ENCODE data around the gene PTBP1.
"Not testable (repeated sequence)": the region's sequence is repeated elsewhere in the genome, so short reads cannot be mapped to it uniquely, and the experiment has no call there.

The PTBP1 gene

DNA sequence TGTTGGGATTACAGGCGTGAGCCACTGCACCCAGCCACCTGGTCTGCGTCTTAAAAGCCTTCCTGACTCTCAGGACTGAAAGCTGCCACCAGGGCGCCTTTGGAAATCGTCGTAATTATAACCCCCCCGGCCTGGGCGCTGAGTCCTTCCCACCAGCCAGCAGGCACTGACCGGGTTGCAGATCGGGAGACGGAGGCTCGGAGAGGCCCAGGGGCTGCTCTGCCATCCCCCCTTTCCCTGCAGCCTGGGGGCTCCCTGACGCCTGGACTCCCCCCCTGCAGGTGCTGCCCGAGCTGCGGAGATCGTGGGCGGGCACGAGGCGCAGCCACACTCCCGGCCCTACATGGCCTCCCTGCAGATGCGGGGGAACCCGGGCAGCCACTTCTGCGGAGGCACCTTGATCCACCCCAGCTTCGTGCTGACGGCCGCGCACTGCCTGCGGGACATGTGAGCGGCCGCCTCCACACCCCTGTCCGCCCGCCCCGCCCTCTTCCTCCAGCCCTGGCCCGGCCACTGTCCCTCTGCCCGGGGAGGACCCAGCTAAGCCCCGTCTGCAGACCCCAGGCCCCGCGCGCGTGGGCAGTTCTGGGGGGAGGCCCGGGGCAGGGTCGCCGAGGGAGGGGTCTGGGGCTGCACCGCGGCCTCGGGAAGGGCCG lies 46.1 kb downstream of the PTBP1 start:
- Histone ChIP-seq H3K36me3 (ENCODE audit: insufficient read depth, insufficient read length, low read length) (no peaks in the 10 kb centered on the region), H3K4me3 (ENCODE audit: insufficient read length, low read depth) (peak overlapping the region; percentile 37), H3K4me1 (ENCODE audit: insufficient read depth, insufficient read length) (peaks cover 18% of the 10 kb centered on the region), H3K9ac (ENCODE audit: insufficient read length, low read depth) (peak overlapping the region; percentile 76), H3K9me3 (ENCODE audit: insufficient read depth, low read length) (no peaks in the 10 kb centered on the region), H3K27me3 (ENCODE audit: insufficient read depth, insufficient read length) (peaks cover 16% of the 10 kb centered on the region)
- no peak for DNase-seq (ENCODE audit: low read depth, low spot score)
- TF ChIP-seq SUZ12 (IDR thresholded peaks at IDR 0.05; ENCODE audit: extremely low read depth, insufficient read depth, insufficient read length) = no peak
- no peak for TF ChIP-seq ZNF274 (IDR thresholded peaks at IDR 0.05; ENCODE audit: low read depth, low read length)
- TF ChIP-seq YY1 (IDR thresholded peaks at IDR 0.05; ENCODE audit: insufficient read depth, insufficient read length) = no peak

DNA sequence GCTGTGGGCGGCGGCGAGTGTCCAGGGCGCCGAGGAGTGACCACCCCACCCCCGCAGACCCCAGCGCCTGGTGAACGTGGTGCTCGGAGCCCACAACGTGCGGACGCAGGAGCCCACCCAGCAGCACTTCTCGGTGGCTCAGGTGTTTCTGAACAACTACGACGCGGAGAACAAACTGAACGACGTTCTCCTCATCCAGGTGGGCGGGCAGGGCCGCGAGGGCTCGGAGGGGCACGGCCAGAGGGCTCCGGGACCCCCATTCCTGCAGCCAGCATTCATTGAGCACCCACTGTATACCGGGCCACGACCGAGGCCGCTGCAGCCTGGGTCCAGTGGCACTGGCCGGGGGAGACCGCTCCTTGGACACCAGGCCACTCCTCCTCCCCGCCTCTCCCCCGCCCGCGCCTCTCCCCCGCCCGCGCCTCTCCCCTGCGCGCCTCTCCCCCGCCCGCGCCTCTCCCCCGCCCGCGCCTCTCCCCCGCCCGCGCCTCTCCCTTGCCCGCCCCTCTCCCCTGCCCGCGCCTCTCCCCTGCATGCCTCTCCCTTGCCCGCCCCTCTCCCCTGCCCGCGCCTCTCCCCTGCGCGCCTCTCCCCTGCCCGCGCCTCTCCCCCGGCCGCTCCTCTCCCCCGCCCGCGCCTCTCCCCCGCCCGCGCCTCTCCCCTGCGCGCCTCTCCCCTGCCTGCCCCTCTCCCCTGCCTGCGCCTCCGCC lies 46.7 kb downstream of the PTBP1 start:
- H3K9me3 ChIP-seq (ENCODE audit: insufficient read depth, low read length) = no peaks in the 10 kb centered on the region
- no peak for DNase-seq (ENCODE audit: low read depth, low spot score)
- H3K4me3 ChIP-seq (ENCODE audit: insufficient read length, low read depth) = peak overlapping the region; percentile 37
- no peaks in the 10 kb centered on the region for H3K36me3 ChIP-seq (ENCODE audit: insufficient read depth, insufficient read length, low read length)
- H3K27me3 ChIP-seq (ENCODE audit: insufficient read depth, insufficient read length) = peaks cover 16% of the 10 kb centered on the region
- H3K9ac ChIP-seq (ENCODE audit: insufficient read length, low read depth) = peak overlapping the region; percentile 42
- H3K4me1 ChIP-seq (ENCODE audit: insufficient read depth, insufficient read length) = peaks cover 15% of the 10 kb centered on the region
- TF ChIP-seq SUZ12 (IDR thresholded peaks at IDR 0.05; ENCODE audit: extremely low read depth, insufficient read depth, insufficient read length) (no peak), ZNF274 (IDR thresholded peaks at IDR 0.05; ENCODE audit: low read depth, low read length) (no peak), YY1 (IDR thresholded peaks at IDR 0.05; ENCODE audit: insufficient read depth, insufficient read length) (no peak)

DNA sequence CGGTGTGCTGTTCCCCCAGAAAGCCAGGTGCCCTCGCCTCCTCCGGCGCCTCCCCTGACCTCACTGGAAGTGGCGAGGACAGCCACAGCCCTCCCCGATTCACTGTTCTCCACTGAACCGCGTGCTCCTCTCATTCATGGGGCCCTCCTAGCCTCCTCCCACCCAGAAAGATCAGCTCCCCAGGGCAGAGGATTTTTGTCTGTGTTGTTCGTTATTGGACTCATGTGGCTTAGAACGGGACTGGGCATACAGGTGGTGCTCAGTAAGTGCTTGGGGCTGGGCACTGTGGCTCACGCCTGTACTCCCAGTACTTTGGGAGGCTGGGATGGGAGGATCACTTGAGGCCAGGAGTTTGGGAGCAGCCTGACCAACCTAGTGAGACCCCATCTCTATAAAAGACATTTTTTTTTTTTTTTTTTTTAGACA lies 47.3 kb downstream of the PTBP1 start:
- peaks cover 16% of the 10 kb centered on the region for H3K27me3 ChIP-seq (ENCODE audit: insufficient read depth, insufficient read length)
- H3K9ac ChIP-seq (ENCODE audit: insufficient read length, low read depth) = no peak overlapping the region
- no peak overlapping the region for H3K4me3 ChIP-seq (ENCODE audit: insufficient read length, low read depth)

DNA sequence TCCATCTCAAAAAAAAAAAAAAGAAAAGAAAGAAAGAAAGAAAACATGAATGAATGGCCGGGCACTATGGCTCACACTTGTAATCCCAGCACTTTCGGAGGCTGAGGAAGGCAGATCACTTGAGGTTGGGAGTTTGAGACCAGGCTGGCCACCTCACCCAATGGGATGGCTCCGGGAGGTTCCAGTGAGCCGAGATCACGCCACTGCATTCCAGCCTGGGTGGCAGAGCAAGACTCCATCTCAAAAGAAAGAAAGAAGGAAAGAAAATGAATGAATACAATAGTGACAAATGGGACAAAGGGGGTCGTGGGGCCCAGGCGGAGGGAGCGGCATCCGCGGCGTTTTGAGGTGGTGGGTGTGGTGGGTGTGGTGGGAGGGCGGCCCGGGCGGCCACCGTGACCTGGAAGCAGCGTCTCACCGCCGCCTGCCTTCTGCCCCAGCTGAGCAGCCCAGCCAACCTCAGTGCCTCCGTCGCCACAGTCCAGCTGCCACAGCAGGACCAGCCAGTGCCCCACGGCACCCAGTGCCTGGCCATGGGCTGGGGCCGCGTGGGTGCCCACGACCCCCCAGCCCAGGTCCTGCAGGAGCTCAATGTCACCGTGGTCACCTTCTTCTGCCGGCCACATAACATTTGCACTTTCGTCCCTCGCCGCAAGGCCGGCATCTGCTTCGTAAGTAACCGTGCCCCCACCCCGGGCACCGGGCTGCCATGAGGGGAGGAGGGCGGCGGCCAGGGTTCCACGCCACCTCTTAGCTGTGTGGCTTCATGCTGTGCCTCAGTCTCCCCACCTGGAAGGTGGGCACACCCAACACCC lies 48.7 kb downstream of the PTBP1 start:
- no peak for DNase-seq (ENCODE audit: low read depth, low spot score)
- TF ChIP-seq ZNF274 (IDR thresholded peaks at IDR 0.05; ENCODE audit: low read depth, low read length) (no peak), SUZ12 (IDR thresholded peaks at IDR 0.05; ENCODE audit: extremely low read depth, insufficient read depth, insufficient read length) (no peak), YY1 (IDR thresholded peaks at IDR 0.05; ENCODE audit: insufficient read depth, insufficient read length) (no peak)
- Histone ChIP-seq H3K9ac (ENCODE audit: insufficient read length, low read depth) (peak overlapping the region; percentile 17), H3K27me3 (ENCODE audit: insufficient read depth, insufficient read length) (peaks cover 16% of the 10 kb centered on the region), H3K4me1 (ENCODE audit: insufficient read depth, insufficient read length) (peaks cover 15% of the 10 kb centered on the region), H3K36me3 (ENCODE audit: insufficient read depth, insufficient read length, low read length) (no peaks in the 10 kb centered on the region), H3K9me3 (ENCODE audit: insufficient read depth, low read length) (no peaks in the 10 kb centered on the region), H3K4me3 (ENCODE audit: insufficient read length, low read depth) (no peak overlapping the region)

More for the DNA sequence above, 47.3 kb downstream of the PTBP1 start:
- DNase-seq (ENCODE audit: low read depth, low spot score) = no peak
- Histone ChIP-seq H3K4me1 (ENCODE audit: insufficient read depth, insufficient read length) (peaks cover 13% of the 10 kb centered on the region), H3K9me3 (ENCODE audit: insufficient read depth, low read length) (no peaks in the 10 kb centered on the region), H3K36me3 (ENCODE audit: insufficient read depth, insufficient read length, low read length) (no peaks in the 10 kb centered on the region)
- no peak for TF ChIP-seq ZNF274 (IDR thresholded peaks at IDR 0.05; ENCODE audit: low read depth, low read length)
- TF ChIP-seq SUZ12 (IDR thresholded peaks at IDR 0.05; ENCODE audit: extremely low read depth, insufficient read depth, insufficient read length) = no peak
- TF ChIP-seq YY1 (IDR thresholded peaks at IDR 0.05; ENCODE audit: insufficient read depth, insufficient read length) = no peak

DNA sequence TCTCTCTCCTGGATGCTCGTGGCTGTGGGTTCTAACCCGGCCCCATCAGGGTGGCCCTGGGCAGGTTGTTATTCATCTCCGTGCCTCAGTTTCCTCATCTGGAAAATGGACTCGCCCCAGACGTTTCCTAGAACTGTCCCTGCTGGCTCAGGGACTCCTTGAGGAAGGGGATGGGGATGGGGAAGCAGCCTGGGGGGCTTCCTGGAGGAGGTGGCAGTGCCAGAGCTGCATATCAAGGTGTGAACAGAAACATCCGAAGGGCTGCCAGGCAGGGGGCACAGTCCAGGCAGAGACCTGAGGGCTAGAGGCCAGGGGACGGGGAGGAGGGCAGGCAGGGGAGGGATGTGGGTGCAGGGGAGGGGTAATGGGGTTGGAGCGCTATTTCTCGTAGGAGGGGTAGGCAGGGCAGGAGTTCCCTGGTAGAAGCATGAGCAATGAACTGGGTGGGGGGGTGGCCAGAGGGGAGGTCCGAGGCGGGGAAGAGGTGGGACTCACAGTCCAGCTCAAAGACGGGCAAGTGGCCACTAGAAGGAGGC lies 51.2 kb downstream of the PTBP1 start:
- Histone ChIP-seq H3K4me3 (ENCODE audit: insufficient read length, low read depth) (no peak overlapping the region), H3K4me1 (ENCODE audit: insufficient read depth, insufficient read length) (peaks cover 14% of the 10 kb centered on the region), H3K36me3 (ENCODE audit: insufficient read depth, insufficient read length, low read length) (no peaks in the 10 kb centered on the region), H3K27me3 (ENCODE audit: insufficient read depth, insufficient read length) (peaks cover 5% of the 10 kb centered on the region), H3K9ac (ENCODE audit: insufficient read length, low read depth) (peak overlapping the region; percentile 21), H3K9me3 (ENCODE audit: insufficient read depth, low read length) (no peaks in the 10 kb centered on the region)
- no peak for DNase-seq (ENCODE audit: low read depth, low spot score)
- TF ChIP-seq SUZ12 (IDR thresholded peaks at IDR 0.05; ENCODE audit: extremely low read depth, insufficient read depth, insufficient read length) = no peak
- TF ChIP-seq YY1 (IDR thresholded peaks at IDR 0.05; ENCODE audit: insufficient read depth, insufficient read length) = no peak
- no peak for TF ChIP-seq ZNF274 (IDR thresholded peaks at IDR 0.05; ENCODE audit: low read depth, low read length)

DNA sequence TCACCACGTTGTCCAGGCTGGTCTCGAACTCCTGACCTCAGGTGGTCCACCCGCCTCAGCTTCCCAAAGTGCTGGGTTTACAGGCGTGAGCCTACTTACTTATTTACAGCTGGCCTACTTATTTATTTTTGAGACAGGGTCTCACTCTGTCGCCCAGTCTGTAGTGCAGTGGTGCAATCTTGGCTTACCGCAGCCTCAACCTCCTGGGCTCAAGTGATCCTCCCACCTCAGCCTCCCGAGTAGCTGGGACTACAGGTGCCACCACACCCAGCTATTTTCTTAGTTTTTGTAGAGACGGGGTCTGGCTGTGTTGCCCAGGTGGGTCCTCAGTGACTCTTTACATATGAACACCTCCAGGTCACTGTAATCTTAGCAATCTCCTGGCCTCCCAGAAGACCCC lies 51.9 kb downstream of the PTBP1 start:
- not testable (repeated sequence) for H3K4me3 ChIP-seq (ENCODE audit: insufficient read length, low read depth); H3K27me3 ChIP-seq (ENCODE audit: insufficient read depth, insufficient read length); DNase-seq (ENCODE audit: low read depth, low spot score); H3K9me3 ChIP-seq (ENCODE audit: insufficient read depth, low read length); H3K36me3 ChIP-seq (ENCODE audit: insufficient read depth, insufficient read length, low read length); H3K9ac ChIP-seq (ENCODE audit: insufficient read length, low read depth)
- peaks cover 11% of the 10 kb centered on the region for H3K4me1 ChIP-seq (ENCODE audit: insufficient read depth, insufficient read length)
